ENCODE results near the gene GTF2I.

DNA sequence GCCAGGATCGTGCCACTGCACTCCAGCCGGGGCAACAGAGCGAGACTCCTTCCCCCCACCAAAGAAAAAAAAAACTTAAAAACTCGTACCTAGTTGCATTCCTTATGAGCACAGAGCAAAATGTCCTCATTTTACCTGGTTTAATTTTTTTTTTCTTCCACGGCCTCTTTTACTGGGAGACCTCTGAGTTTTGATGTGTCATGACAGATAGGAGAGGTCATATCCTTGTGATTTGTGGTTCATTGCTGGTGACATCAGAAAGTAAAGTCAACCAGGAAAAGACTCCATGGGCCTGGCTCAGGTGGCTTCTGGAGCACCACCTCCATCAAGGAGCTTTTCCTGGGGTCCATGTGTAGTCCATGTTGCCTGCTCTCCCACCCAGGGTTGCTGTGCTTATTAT is 26.3 kb downstream of the GTF2I start:
- TF ChIP-seq POLR2A (IDR thresholded peaks at IDR 0.05), result no peak
- TF ChIP-seq, protein P1, sequence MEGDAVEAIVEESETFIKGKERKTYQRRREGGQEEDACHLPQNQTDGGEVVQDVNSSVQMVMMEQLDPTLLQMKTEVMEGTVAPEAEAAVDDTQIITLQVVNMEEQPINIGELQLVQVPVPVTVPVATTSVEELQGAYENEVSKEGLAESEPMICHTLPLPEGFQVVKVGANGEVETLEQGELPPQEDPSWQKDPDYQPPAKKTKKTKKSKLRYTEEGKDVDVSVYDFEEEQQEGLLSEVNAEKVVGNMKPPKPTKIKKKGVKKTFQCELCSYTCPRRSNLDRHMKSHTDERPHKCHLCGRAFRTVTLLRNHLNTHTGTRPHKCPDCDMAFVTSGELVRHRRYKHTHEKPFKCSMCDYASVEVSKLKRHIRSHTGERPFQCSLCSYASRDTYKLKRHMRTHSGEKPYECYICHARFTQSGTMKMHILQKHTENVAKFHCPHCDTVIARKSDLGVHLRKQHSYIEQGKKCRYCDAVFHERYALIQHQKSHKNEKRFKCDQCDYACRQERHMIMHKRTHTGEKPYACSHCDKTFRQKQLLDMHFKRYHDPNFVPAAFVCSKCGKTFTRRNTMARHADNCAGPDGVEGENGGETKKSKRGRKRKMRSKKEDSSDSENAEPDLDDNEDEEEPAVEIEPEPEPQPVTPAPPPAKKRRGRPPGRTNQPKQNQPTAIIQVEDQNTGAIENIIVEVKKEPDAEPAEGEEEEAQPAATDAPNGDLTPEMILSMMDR (IDR thresholded peaks at IDR 0.05), result no peak
- TF ChIP-seq EP300 (IDR thresholded peaks at IDR 0.05), result no peak
